CD1c-positive myeloid dendritic cell (primary cell): Measurements from ENCODE around the gene SLC37A1.

Experiments
- DNase-seq: peaks from one replicate; pipeline ENCODE4 v3.0.0-alpha.2; 2016; ENCODE audit errors: extremely low spot score

The SLC37A1 gene

DNA sequence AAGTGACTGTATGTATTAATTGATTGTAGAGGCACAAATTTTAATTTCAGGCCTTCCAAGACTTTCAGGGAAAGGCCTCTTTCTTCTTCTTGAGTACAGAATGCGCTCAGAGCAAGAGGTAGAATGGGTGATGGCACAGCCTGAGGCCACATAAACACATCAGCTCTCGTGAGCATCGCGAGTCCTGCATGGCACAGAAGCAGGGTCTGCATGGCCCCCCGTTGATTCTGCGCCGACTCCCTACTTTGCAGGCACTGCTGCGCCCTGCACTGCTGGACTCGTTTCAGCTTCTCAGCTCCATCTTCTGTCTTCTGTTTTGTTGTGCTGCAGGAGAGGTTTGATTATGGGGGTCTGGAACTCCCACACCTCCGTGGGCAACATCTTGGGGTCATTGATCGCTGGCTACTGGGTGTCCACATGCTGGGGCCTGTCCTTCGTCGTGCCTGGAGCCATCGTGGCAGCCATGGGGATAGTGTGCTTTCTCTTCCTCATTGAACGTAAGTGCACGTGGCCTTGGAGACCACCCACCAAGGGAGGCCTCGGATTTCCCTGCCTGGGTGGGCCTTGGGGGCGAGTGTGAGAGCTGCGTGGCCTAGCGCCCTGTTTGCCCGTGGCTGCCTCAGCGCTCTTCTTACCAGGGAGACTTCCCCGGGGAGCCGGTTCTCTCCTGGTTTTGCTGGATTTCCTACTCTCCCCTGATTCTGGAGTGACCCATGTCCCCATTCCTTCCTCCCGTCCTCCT, 29.6 kb downstream of the SLC37A1 start:
- DNase-seq, result no peak

DNA sequence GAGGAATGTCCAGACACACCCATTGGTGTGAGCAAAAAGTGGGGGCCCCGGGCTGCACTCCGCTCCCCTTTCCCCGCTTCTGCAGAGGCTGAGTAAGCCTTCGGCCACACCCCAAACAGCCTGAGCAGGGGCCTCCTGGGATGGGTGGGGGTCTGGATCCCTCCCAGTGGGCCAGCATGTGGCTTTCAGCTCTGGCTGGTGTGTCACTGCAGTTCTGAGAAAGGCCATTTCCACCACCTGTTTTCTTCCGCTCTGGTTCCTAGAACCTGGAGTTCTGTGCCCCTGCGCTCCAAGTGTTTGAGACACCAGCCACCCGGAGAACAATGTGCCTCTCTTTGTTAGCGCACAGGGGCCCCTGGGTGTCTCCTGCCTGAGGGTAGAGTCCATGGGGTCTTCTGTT, 30.9 kb downstream of the SLC37A1 start:
- DNase-seq, result no peak

DNA sequence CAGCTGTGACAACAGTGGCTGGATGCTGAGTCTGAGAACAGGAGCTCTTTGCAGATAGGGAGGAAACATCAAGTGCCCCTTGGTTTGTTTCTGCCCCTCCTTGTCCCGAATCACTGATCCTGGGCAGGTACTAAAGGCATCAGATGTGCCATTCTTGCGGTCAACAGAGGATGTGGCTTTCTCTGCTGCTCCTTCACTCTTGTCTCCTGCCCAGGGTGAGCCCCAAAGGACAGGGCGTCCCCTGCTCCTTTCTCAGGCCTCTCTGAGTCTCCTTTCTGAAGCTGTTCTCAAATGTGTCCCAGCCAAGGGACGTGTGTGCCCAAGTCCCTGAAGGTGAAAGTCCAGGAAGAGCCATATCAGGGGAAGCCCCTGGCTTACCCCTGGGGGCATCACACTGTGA, 31.7 kb downstream of the SLC37A1 start:
- DNase-seq, result no peak

DNA sequence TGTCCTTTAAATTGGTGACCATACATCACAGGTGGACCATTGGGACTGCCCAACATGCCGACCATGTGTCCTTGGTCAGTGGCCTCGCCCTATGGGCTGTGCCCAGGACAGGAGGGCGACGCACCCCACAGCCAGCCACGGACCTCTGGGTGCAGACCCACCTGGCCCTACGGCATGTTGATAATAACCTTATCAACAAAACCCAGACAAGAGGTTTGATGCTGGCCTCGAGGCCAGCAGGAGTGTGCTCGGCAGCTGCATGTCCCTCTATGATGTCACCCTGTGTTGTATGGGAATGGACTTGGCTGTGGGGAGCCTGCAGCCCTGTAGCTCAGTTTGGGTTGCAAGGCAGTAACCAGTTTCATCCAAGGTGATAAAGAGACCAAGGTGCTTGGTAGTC, 32.1 kb downstream of the SLC37A1 start:
- DNase-seq, result no peak

DNA sequence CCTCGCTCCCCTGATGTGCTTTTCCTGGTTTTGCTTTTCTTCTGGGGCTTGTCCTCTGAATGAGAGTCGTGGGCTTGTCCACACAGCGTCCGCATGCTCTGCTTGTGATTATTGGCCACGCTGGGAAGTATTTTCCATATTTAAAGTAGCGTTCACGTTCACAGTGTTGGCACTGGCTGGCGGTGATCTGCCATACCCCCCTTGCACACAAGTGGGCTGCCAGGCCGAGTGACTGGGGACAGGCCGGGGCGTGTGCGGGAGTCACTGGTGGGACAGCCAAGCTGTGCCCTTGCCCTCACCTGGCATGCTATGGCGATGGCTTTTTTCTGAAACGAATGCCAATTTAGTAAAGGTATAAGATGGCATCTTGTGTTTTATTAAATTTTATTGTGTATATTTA, 32.8 kb downstream of the SLC37A1 start:
- DNase-seq, result no peak

DNA sequence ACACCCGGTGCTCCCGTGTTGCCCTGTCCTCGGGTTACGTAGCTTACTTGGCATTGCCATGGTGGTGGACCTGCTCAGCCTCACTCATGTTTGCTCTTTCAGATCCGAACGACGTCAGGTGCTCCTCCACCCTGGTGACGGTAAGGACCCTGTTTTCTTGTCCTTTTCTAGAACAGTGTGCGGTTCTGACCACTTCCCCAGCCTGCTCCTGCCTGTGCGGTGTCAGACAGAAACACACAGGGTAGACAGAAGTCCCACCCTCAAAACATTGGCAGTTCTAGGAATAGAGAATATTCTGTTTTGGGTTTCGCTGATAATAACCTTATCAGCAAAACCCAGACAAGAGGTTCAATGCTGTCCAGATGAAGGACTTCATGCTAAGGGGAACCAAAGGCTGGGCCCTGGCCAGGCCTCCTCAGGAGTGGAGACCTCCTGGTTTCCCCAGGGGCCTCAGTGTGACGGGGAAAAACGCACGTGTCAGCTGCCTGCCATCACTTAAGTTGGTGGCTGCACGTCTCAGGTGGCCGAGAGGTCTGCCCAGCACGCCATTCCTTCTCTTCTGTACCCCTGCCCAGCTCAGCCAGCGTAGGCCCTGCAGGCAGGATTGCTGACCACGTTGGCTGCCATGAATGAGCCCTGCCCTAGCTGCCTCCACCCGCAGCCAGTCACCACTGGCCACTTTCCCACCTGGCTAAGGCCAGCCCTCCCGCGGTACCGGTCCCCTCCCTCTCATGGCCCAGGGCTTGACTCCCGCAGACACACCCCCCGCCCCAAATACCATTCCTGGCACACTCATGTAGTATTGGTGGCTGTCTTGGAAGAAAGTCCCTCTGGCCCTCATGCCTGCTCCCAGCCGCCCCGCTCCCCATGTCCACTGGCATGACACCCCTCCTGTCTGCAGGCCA, 33.6 kb downstream of the SLC37A1 start:
- DNase-seq, result no peak

DNA sequence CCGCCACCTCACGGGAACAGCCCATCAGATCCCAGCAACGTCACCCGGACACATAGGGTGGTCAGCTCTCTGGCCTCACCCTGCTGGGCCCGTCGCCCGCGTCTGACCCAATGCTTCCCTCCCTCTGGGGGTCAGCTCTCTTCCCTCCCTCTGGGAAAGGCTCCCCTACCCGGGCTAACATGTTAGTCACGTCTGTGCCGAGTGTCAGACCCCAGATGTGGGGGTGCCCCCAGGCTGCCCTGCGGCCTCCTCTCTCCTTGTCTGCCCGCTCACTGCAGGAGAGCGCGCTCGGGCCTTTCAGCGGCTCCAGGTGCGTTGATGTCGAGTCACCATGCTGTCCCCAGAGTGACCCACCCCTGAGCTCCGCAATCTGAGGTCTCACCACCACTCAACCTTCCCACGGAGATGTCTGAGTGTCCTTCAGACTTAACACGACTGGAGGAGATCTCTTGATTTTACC, 34.3 kb downstream of the SLC37A1 start:
- no peak for DNase-seq

DNA sequence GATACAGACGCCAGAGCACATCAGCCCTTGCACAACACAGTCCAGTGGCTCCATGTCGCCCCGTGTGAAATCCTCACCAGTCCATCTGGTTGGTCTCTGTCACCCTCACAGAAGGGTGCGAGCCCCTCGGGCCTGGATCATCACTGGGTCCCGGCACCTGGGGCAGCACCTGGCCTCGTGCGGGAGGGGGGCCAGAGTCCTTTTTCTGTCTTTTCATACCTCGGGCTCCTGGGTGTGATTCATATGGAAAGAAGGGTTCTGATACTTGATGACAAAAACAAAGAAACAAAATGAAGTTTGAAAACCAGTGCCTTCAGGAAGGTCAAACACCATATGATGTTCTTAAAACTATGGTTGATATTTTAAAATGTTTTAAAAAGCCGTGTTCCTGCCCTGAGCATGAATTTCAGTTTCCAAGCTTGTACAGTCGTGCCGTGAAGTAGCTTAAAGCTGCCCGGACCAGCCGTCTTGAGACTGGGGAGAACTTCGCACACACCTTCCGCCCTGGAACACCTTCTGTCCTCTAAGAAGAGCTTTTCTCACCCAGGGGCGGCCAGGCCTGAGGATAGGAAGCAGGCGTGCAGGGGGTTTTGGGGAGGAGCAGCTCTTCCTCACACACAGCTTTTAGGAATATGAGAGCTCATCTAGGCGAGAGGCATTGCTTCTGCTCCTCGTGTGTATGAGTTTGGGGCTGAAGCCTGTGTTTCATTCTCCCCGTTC, 35.2 kb downstream of the SLC37A1 start:
- no peak for DNase-seq

DNA sequence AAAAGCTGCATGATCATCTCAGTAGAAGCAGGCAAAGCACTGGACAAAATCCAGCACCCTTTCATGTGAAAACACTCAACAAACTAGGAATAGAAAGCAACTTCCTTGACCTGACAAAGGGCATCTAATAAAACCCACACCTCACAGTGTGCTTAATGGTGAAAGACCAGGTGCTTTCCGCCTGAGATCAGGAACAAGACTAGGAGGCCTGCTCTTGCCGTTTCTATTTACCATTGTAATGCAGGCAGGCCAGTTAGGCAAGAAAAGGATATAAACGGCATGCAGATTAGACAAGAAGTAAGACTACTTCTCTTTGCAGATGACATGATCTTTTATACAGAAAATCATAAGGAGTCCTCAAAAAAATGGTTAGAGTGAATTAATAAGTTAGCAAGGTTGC, 37.2 kb downstream of the SLC37A1 start:
- DNase-seq, result no peak

DNA sequence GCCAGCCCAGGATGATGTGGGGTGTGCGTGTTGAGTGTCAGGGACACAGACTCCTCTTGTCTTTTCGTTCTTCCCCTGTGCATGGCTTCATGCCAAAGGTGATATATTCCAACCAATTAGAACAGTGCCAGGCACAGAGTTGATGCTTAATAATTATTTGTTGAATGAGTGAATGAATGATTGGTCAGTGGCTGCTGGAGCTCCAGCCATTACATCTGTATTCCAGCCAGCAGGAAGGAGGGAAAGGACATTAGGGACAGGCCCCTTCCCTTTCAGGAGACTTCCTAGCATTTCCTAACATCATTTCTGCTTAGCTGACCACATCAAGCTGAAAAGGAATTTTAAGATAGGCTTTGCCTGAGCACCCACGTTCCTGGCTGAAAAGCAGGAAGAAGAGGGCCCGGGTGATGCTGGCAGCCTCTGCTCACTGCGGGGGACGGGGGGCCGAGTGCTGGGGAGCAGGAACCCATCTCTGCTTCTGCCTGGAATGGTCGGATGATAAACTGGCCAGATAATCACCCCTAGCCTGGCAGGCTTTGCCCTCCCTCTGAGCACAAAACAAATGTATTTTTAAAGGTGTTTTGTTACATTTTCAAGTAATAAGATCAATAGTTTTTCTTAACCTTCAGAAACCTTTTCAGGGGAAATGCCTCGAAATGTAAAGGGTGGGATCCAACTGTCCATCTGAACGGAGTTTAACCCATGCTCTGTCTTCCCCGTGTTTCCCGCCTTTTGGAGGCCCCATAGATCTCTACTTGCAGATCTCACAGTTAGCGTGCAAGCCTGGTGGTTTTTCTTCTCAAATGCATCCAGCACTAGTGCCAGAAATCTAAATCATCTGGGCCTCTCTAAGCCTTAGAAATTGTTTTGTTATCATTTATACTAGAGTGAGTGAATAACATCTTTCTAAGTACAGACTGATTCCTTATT, 39.0 kb downstream of the SLC37A1 start:
- DNase-seq, result no peak

DNA sequence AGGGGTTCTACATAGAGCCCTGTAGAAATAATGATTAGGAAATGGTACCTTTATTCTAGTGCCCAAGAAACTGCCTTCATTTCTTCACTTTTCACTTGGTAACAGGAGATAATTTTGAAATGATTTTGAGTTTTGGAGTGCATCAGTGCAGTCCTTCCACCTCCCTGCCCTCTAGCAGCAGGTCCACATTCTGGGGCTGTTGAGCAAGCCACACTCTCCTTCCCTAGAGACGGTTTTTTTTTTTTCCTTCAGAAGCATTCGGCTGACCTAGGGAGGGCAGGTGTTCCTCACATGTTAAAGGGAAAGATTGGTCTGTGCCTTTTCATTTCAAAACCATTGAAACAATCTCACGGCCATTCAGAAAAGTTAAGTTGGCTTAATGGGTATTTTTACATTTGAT, 39.8 kb downstream of the SLC37A1 start:
- DNase-seq, result no peak

DNA sequence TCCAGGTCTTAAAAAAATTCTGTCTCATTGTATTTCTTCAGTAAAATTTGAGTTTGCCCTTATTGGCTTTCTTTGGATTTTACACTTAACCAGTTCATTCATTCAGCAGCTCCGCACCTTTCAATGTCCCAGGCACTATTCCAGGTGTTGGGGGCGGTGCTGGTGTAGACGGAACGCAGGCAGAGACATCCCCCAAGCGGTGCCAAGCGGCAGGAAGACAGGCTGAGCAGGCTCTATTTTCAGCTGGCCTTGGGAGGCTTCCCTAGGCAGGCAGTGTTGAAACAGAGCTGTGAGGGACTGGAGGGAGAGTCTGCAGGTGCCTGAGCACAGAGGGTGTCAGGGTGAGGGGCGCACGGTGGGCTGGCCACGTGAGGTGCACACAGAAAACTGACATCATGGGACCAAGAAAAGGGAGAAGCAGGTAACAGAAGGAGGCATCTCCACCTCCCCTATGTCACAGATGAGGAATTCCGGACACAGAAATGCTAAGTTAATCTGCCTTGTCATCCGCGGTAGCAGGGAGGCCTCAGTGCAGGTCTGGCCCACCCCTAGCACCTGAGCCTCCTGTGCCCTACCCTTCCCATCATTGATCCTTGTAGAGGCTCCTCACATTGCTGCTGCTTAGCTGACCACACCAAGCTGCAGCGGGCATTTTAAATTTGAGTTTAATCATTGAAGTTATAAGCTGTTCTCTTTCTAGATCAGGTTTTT, 40.8 kb downstream of the SLC37A1 start:
- DNase-seq, result no peak

DNA sequence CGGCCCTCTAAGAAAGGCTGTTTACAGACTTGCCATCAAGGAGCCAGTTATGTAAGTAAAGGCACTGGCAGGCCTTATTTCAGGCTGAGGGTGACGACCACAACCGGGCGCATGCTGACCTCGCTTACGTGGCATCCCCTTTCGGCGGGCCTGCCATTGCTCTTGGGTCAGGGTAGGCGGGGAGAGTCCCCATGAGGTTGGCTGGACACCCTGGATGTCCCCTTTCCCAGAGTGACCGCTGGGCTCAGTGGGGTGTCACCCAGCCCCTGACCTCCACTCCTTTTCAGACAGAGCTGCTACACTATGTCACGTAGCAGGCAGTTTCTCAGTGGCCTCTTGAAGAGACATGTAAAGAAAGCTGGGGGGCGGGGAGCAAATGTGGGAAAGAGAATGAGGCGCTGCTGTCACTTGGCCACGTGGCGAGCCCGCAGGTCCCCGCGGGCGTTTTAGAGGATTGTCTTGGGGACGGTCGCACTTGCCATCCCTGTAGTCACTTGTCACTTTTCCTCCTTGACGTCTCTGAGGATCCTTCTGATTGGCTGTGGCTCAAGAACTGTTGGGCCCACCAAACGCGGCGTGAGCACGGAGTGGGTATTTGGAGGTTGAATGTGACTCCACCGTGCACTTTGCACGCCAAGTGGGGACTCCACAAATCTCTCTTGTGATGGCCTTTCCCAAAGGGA, 42.2 kb downstream of the SLC37A1 start:
- DNase-seq, result no peak

DNA sequence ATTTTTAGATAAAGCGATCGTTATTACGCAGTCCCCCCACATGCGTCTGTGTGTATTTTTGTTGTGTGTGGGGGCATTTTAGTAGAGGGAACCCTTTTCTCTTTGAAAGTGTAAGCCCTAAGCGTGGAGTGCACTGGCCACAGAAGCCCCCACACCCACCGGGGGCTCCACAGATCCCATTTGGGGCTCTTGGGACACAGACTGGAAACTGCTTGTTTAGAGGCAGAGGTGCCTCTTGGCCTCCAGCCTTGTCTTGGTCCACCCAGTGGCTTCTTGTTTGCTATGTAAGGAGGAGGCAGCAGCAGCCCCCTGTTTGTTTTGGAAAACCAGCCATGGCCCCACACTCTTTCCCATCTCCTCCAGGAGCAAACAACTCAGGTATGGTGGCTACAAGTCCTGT, 42.8 kb downstream of the SLC37A1 start:
- no peak for DNase-seq

DNA sequence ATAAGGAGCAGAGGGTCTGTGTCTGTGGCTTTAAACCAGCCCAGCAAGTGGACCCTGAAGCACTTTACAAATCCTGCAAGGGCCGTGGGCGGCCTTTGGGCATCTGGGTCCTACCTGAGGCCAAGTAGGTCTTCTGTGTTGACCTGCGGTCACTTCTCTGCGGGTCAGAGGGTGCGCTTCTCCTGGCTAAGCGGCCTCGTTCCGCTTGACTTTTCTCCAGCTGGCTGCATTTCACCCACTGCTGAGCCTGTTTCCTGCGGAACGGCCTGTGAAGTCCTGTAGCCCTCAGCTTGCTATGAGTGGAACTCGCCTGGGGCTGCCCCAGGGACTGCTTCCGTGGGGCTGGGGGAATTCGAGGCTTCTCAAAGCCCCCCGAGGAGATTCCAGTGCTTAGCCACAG, 43.3 kb downstream of the SLC37A1 start:
- no peak for DNase-seq

DNA sequence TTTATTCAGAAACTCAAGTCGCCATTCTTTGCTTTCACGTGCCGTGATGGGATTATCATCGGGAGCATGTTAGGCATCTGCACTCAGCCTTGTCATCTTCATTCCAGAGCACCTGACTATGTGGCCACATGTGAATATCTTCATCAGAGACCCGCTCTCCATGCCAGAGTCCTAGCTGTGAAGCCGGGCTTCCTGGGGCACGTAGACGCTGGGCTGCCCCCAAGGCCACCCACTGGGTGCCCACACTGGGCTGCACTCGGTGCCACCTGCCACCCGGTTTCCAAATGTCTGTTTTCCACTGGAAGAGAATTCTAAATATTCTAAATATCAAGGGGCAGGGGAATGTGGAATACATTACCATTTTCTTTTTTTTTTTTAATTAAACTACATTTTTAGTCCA, 43.8 kb downstream of the SLC37A1 start:
- DNase-seq, result no peak

DNA sequence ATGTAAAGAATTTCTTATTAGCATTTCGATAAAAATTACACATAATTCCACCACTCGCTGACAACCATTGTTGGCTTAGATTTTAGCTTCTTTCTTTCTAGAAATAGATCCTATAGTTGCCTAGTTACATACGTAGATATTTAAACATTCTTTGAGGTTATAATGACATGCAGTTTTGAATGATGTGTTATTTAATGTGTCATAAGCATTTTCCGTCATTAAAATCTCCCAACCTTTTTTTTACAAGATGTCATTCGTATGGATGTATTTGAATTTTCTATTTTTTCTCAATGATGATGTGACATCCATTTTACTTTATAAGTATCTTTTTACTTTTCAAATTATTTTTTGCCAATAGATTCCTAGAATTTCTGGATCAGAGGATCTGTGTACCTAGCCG, 44.7 kb downstream of the SLC37A1 start:
- DNase-seq, result no peak

DNA sequence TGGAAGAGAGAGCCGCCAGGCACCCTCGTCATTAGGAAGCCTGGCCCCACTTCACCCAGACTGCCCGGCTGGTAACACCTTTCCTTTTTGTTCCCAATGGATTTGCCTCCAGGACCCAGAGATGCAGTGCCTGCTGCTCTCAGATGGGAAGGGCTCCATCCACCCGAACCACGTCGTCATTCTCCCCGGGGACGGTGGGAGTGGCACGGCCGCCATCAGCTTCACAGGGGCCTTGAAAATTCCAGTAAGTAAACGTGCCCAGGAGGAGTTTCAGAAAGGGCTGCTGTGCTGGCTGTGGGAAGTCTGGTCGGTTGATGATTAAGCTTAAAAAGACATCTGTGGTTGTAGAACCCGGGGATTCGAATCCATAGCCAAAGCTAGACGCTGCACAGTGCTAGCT, 45.2 kb downstream of the SLC37A1 start:
- DNase-seq, result no peak

DNA sequence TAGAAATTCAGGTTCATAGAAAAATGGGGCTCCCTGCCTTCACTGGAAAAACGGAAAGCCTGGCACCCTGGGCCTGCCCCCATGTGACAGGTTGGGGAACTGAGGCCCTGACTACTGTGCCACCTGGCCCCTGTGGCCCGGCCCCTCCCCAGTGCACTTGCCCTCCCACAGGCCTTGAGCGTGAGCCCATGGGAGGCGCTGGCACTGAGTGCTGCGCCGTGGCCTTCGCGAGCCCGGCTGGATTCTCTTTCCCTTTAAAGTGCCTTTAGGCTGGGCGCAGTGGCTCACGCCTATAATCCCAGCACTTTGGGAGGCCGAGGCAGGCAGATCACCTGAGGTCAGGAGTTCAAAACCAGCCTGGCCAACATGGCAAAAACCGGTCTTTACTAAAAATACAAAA, 45.7 kb downstream of the SLC37A1 start:
- no peak for DNase-seq

DNA sequence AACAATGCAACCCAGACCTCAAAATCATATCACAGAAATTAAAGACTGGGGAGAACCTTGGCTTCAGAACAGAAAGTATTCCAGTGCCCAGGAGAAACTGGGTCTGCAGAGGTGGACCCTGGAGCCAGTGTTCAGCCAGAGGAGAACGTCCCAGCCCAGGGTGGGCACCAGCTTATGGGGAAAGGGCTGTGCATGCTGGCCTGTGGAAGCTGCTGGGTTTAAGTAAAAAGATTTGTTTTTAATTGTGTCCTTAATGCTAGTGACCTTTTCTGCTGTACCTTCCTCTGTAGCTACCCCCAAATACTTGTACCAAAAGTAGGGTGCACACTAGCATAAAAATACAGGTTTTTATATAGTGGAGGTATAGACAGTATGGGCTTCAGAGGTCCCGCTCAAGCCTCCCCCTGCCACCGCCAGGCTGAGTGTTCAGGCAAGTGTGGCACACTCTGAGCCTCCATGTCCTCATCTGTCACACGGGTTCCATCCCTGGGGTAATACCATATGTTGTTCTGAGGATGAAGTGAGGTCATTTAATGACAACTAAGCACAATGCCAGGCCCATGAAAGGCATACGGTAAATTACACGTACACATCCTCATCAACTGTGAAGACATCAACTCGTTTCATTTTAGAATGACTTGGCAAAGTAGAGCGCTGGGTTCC, 47.0 kb downstream of the SLC37A1 start:
- no peak for DNase-seq
